ENCODE results near the gene ELMO1.

ELMO1 gene

GRCh38 chr7:37467002-37467401, 18.3 kb upstream of the ELMO1 start:
- no peak for DNase-seq

DNA sequence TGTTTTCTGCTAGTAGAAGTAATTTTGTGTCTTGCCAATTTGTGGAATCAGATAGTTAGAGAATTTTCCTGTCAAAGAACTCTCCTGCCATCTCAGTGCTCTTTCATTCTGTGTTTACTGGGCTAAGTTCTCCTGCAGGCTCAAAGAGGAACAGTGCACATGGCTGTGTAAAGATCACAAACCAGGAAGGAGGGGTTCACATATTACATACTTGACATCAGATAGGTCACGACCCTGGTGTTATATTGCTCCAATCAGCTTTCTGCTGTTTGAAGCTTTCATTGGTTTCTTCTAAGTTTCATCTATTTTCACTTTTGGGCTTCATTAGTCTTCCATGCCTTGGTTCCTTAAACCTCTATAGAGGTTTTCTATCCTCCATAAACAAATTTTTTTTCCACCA, 13.5 kb upstream of the ELMO1 start:
- no peak for DNase-seq

- no peak for DNase-seq
Observed at GRCh38 chr7:37455081-37455480, 6.4 kb upstream of the ELMO1 start.

DNA sequence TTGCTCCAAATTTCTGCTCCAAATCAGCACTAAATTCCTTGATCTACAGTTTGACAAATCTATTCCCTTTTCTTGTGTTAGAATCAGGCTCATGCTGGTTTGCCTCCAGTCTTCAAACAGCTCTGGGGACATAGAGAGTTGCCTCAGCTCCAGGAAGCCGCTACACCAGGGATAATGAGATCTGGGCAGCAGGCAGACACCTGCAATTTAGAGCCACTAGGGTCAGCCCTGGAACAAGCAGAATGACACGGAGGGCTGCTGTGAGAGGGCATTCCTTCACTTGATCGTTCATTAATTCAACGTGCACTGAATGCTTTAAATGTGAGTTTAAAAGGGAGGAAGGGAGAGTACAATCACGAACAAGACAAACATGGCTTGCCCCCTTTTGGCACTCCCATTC, 3.7 kb upstream of the ELMO1 start:
- DNase-seq, result no peak

GRCh38 chr7:37450035-37450434, 1.4 kb upstream of the ELMO1 start:
- no peak for DNase-seq

DNA sequence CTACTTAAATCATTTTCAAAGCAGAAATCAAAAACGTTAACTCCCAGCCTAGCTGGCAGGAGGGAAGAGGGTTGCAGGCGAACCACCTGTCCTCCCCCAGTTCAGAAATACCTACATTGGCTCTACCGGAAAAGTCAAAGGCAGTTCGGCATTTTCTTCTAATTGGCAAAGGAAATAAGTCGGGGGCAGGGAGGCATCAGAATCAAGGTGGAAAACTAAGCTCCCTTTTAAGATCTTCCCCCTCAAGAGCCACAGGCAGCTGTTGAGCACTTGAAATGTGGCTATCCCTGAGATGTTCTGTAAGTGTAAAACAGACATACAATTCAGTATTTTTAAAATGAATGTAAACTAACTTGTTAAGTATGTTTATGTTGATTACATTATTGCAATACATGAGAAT, 957 bp upstream of the ELMO1 start:
- DNase-seq, result no peak

- DNase-seq, result no peak
Observed at GRCh38 chr7:37448011-37448635, 541 bp downstream of the ELMO1 start.

GRCh38 chr7:37446371-37446770, 2.3 kb downstream of the ELMO1 start:
- DNase-seq, result no peak

GRCh38 chr7:37445790-37446189, 2.9 kb downstream of the ELMO1 start:
- DNase-seq, result no peak

- DNase-seq, result no peak
Observed at GRCh38 chr7:37445064-37445723, 3.5 kb downstream of the ELMO1 start.

- no peak for DNase-seq
Observed at GRCh38 chr7:37443627-37444026, 5.0 kb downstream of the ELMO1 start.

DNA sequence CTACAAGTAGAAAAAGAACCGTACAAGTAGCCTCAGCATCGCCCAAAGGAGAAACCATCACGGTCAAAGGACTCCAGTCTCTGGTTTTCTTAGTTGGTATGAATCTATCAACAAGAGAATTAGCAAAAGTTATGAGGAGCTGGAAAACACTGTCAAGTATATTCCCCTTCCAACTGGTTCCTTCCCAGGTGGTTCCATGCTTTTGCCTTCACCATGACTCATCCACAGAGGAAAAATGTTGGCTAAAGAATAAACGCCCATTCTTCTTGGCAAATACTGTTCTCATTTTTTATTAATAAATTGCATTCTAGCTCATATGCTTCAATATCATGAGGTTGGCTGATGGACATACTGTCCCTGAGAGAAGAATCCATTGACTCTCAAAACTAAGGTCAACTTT, 6.4 kb downstream of the ELMO1 start:
- DNase-seq, result no peak

GRCh38 chr7:37441816-37442215, 6.8 kb downstream of the ELMO1 start:
- no peak for DNase-seq

- no peak for DNase-seq
Observed at GRCh38 chr7:37441386-37441760, 7.3 kb downstream of the ELMO1 start.

- DNase-seq, result no peak
Observed at GRCh38 chr7:37440738-37441385, 7.8 kb downstream of the ELMO1 start.

DNA sequence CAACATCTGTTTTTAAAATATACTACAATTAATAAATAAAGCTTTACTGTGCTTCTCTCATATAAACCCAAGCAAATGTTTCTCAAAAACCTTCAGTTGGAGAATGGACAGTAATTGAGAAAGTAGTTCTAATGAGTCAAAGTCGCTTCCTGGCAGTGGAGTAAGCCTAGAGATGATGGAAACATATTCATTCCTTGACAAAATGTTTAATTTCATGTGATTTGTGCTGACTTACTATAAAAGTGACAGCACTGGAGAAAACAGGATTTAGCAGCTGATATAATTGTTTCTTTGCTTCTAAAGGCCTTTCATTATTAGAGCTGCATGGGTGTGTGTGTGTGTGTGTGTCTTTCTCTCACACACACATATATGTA, 9.0 kb downstream of the ELMO1 start:
- no peak for DNase-seq

- DNase-seq, result no peak
Observed at GRCh38 chr7:37438906-37439652, 9.6 kb downstream of the ELMO1 start.

GRCh38 chr7:37435156-37435855, 13.4 kb downstream of the ELMO1 start:
- DNase-seq, result no peak

- DNase-seq, result no peak
Observed at GRCh38 chr7:37434529-37434928, 14.1 kb downstream of the ELMO1 start.

DNA sequence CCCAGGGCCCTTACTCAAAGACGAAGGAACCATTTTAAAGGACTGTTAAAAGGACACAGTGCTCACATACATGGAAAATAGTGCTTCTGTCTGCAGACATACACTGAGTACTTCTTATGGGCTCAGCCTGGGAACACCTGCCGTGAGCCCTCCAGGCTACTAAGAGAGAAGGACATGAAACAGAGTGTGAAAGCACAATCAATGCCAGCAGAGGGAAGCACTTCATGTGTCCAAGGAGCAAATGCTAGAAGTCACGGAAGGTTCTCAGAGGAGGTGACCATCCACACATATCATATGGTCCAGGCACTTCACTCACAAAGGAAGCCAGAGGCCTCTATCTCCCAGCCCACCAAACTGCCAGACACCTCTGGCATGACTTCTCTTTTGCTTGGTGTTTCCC, 15.5 kb downstream of the ELMO1 start:
- DNase-seq, result no peak

DNA sequence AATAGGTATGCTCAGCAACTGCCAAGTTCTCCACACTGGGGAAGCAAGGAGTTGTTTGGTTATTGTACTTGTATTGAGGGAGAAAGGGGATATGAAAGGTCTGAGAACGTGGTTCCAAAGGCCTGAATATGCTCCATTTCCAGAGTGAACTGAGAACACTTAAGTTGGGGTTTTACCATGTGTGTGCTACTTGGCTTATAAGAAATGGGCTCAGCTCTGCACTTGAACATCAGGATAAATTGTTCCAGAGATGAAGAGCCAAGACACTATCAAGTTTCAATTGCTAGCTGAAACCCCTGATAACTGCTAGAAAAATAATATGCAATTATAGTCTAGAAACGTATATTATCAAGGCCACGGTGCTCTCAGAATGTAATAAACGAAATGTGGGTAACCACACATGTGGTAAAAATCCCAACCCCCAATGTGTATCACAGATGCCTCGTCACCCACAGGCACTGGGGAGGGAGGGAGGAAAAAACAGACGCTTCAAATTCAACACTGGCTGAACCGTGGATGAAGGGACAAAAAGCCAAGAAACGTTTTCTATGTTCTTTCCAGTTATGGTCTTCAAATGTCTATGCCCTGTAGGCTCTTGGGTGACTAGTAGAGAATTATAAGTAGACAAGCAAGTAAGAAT, 16.3 kb downstream of the ELMO1 start:
- DNase-seq, result no peak

DNA sequence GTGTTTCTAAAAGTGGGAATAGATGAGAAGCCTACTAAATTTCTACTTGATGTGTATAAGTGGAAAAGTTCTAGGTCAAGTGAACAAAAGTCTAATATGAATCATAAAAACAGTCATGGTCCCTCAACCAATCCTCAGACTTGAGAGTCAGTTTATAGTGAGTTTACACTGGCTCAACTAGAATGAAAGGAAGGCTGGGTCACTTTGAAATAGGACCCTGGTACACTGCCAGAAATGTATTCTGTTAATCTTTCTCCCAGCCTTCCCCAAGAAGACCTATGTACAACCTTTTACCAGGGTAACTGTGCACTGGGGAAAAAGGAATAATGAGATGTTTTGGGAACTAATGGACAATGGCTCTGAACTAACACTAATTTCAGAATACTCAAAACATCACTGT, 17.3 kb downstream of the ELMO1 start:
- DNase-seq, result no peak

- DNase-seq, result no peak
Observed at GRCh38 chr7:37430640-37431039, 18.0 kb downstream of the ELMO1 start.

Data from NCI-H2029 treated with DMSO at 0.1 percent for 48 hours (cell line).